Astrocyte of the cerebellum (primary cell): ENCODE results near the gene PRKCE.

Experiments
- DNase-seq: peaks from one replicate; pipeline ENCODE4 v3.0.0-alpha.2; 2011; ENCODE audit warnings: low read depth
- H3K4me3 ChIP-seq: 2 replicates; pipeline ENCODE4 v1.5.1; 2011; ENCODE audit warnings: mild to moderate bottlenecking, low read depth, low read length, moderate library complexity
- in situ Hi-C: cut with HindIII; loops from 2 replicates; pipeline ENCODE4 v1.10.0; 2017; ENCODE audit warnings: low sequenced_read_pairs
- TF ChIP-seq, protein P1 (sequence below): IDR thresholded peaks from 2 replicates; pipeline ENCODE4 v1.5.1; 2012; ENCODE audit warnings: low read length, low read depth, moderate library complexity, mild to moderate bottlenecking; ENCODE audit errors: missing control alignments

PRKCE gene

GRCh38 chr2:45770811-45771210 is 119.3 kb downstream of the PRKCE start:
- peak overlapping the region; percentile 1 for H3K4me3 ChIP-seq
- in situ Hi-C loops: no loop called here
- TF ChIP-seq, protein P1, sequence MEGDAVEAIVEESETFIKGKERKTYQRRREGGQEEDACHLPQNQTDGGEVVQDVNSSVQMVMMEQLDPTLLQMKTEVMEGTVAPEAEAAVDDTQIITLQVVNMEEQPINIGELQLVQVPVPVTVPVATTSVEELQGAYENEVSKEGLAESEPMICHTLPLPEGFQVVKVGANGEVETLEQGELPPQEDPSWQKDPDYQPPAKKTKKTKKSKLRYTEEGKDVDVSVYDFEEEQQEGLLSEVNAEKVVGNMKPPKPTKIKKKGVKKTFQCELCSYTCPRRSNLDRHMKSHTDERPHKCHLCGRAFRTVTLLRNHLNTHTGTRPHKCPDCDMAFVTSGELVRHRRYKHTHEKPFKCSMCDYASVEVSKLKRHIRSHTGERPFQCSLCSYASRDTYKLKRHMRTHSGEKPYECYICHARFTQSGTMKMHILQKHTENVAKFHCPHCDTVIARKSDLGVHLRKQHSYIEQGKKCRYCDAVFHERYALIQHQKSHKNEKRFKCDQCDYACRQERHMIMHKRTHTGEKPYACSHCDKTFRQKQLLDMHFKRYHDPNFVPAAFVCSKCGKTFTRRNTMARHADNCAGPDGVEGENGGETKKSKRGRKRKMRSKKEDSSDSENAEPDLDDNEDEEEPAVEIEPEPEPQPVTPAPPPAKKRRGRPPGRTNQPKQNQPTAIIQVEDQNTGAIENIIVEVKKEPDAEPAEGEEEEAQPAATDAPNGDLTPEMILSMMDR: no peak
- no peak for DNase-seq

DNA sequence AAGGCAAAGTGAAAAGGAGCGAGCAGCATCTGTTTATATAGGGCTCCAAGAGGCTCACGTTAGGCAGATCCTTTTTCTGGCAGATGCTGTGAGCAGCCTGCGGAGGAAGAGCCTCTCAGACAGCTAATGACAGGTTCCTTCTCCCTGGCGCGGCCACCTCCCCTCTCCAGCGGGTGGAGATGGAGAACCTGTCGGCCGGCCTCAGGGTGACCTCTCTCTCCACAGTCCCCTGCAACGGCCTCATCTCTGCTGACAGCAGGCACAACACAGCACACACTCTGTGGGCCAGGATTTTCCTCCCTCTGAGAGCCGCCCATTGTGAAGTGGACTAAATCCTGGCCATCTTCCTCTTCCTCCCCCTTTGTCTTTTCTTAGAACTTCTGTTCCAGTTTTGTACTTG is 119.8 kb downstream of the PRKCE start:
- in situ Hi-C loops: no loop called here
- TF ChIP-seq, protein P1: no peak
- no peak for DNase-seq
- peak overlapping the region; percentile 1 for H3K4me3 ChIP-seq

DNA sequence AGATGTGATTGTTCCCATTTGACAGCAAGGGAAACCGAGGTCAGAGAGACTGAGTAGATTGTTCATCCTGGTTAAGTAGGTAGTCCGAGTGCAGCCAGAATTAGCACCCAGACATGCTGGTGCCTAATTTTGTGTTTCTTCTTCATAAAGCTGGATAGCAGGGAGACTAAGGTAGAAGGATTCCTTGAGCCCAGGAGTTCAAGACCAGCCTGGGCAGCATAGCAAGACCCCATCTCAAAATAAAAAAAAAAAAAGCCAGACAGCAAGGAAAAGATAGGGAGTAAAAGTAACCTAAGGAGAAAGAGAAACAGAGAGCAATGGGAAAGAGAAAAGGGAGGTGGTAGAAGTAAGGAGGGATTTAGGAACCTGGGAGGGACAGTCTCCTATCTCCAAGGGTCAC is 120.6 kb downstream of the PRKCE start:
- in situ Hi-C loops: no loop called here
- TF ChIP-seq, protein P1: no peak
- H3K4me3 ChIP-seq: no peak overlapping the region
- DNase-seq: no peak

GRCh38 chr2:45773909-45774308 is 122.4 kb downstream of the PRKCE start:
- in situ Hi-C loops: no loop called here
- no peak for DNase-seq
- H3K4me3 ChIP-seq: no peak overlapping the region
- TF ChIP-seq, protein P1: no peak

DNA sequence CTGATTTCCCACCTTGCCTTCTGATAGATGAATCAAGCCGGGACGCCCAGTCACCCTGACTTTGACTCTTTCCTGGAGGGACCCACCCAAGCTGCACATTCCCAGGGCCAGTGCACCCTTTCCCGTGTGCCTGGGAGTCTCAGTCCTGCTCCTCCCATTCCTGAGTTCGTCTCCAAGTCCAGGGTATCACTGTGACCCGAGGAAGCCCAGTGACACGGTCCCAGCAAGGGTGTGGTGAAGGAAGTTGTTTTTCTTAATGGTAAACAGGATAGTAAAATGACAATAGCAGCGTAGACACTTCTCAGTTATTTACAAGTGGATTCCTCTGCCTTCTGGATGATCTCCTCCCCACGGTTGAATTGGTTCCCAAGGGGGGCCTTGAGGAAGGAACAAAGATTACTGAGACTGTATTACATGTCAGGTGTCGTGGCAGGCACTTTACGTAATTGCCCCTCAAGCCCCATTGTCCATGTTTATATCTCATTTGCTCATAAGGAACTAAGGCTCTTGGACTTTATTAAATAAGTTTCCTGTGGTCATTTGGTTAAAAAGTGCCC is 123.3 kb downstream of the PRKCE start:
- TF ChIP-seq, protein P1: no peak
- in situ Hi-C loops: no loop called here
- DNase-seq: no peak
- H3K4me3 ChIP-seq: no peak overlapping the region

- DNase-seq: peak; percentile 24
- in situ Hi-C loops: no loop called here
- H3K4me3 ChIP-seq: no peak overlapping the region
- TF ChIP-seq, protein P1: no peak
These were observed 124.9 kb downstream of the PRKCE start for GRCh38 chr2:45776160-45776955.
